Limb (tissue), 2 donors: ENCODE data around the gene SCN4A.
"Not testable (repeated sequence)": the region's sequence is repeated elsewhere in the genome, so short reads cannot be mapped to it uniquely, and the experiment has no call there.

ENCODE experiments used
- DNase-seq, 2 donors: peaks; one replicate each; pipeline ENCODE4 v3.0.0-alpha.2; 2016; ENCODE audit errors: extremely low spot score in 2 of 2

The SCN4A gene

GRCh38 chr17:63917646-63918045 is 55.1 kb downstream of the SCN4A start:
- no peak for DNase-seq

- DNase-seq: not testable (repeated sequence)
Observed at GRCh38 chr17:63917206-63917605, 55.5 kb downstream of the SCN4A start.

- DNase-seq: no peak
Observed at GRCh38 chr17:63916566-63917185, 56.0 kb downstream of the SCN4A start.

- not testable (repeated sequence) for DNase-seq
Observed at GRCh38 chr17:63915753-63916152, 57.0 kb downstream of the SCN4A start.

- no peak for DNase-seq
Observed at GRCh38 chr17:63914471-63914870, 58.2 kb downstream of the SCN4A start.

- peak in 1 of 2 donors; percentile 78 for DNase-seq
Observed at GRCh38 chr17:63911657-63912100, 61.0 kb downstream of the SCN4A start.

GRCh38 chr17:63911041-63911635 is 61.6 kb downstream of the SCN4A start, which contains the start of gene CSHL1:
CSHL1 (minus strand) TSS chr17:63911258; CDS start chr17:63911196, 62 bp downstream.
- DNase-seq: no peak

- DNase-seq: no peak
Observed at GRCh38 chr17:63910096-63910495, 62.6 kb downstream of the SCN4A start.

- not testable (repeated sequence) for DNase-seq
Observed at GRCh38 chr17:63909586-63909985, 63.1 kb downstream of the SCN4A start.

GRCh38 chr17:63907161-63907778 is 65.4 kb downstream of the SCN4A start:
- not testable (repeated sequence) for DNase-seq

- DNase-seq: not testable (repeated sequence)
Observed at GRCh38 chr17:63904796-63905195, 67.9 kb downstream of the SCN4A start.

GRCh38 chr17:63903787-63904201 is 68.9 kb downstream of the SCN4A start:
- DNase-seq: not testable (repeated sequence)

GRCh38 chr17:63901971-63902370 is 70.7 kb downstream of the SCN4A start:
- not testable (repeated sequence) for DNase-seq

- DNase-seq: not testable (repeated sequence)
Observed at GRCh38 chr17:63898899-63899798, 73.6 kb downstream of the SCN4A start.

- not testable (repeated sequence) for DNase-seq
Observed at GRCh38 chr17:63896524-63897354, 76.0 kb downstream of the SCN4A start, which contains the start of gene CSH1. CSH1 (minus strand) TSS chr17:63896574; CDS start chr17:63896511, 63 bp downstream.

GRCh38 chr17:63894821-63895220 is 77.9 kb downstream of the SCN4A start:
- not testable (repeated sequence) for DNase-seq

GRCh38 chr17:63894021-63894420 is 78.7 kb downstream of the SCN4A start:
- DNase-seq: not testable (repeated sequence)

- DNase-seq: not testable (repeated sequence)
Observed at GRCh38 chr17:63892316-63893037, 80.2 kb downstream of the SCN4A start.

GRCh38 chr17:63889026-63889848 is 83.5 kb downstream of the SCN4A start:
- peak; percentile 29 to 46 for DNase-seq
